Endothelial cell of umbilical vein (primary cell): ENCODE data around the gene PCARE.

Source experiments
- CTCF ChIP-seq, 2 donors: IDR thresholded peaks; 1 replicate in 1 of 2; 2 replicates in 1 of 2; pipeline ENCODE4 v1.5.1; 2011; ENCODE audit warnings: low read length in 2 of 2, mild to moderate bottlenecking in 2 of 2, moderate library complexity in 2 of 2, control low read depth in 1 of 2, inconsistent platforms in 1 of 2, low read depth in 1 of 2; ENCODE audit not compliant: insufficient read depth in 1 of 2; ENCODE audit errors: extremely low read depth in 1 of 2
- EZH2 ChIP-seq: IDR thresholded peaks from 2 replicates; pipeline ENCODE4 v1.6.1; 2012; ENCODE audit warnings: borderline replicate concordance, low read depth, mild to moderate bottlenecking, moderate library complexity, low read length, inconsistent platforms; ENCODE audit not compliant: severe bottlenecking
- JUN ChIP-seq: IDR thresholded peaks from 2 replicates; pipeline ENCODE4 v1.6.1; 2011; ENCODE audit warnings: borderline replicate concordance, low read depth; ENCODE audit not compliant: insufficient read length, insufficient read depth
- POLR2A ChIP-seq: IDR thresholded peaks from 2 replicates; pipeline ENCODE4 v1.6.1; 2012; ENCODE audit warnings: low read depth, mild to moderate bottlenecking, control low read depth, low read length
- POLR2AphosphoS5 ChIP-seq: IDR thresholded peaks from 2 replicates; pipeline ENCODE4 v1.6.1; 2012; ENCODE audit warnings: low read depth, mild to moderate bottlenecking, control low read depth, low read length, moderate library complexity; ENCODE audit not compliant: insufficient read depth

DNA sequence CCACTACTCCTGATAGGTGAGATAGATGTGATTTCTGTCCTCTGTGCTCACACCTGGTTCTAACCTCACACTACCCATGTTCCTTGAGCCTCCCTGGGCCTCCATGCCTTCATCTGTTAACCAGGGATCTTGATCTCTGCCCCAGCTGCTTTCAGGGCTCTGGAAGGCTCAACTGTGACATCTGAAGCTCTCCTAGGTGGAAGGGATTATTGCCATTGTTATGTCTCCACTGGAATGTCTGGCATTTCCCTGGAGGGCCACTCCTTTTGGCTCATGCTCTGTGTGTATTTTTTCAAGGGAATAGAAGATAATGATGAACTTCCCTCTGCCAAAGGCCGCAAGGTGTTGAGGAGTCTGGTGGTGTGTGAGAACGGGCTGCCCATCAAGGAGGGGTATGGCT lies 41.2 kb downstream of the PCARE start:
- TF ChIP-seq CTCF (IDR thresholded peaks at IDR 0.05; ENCODE audit: extremely low read depth in 1 of 2, insufficient read depth in 1 of 2, low read depth in 1 of 2, low read length in 2 of 2) (no peak), POLR2A (no peak), POLR2AphosphoS5 (no peak), JUN (no peak), EZH2 (no peak)
